ENCODE data around the gene MEF2D. TPM values are rescaled to one million over a fixed set of nuclear protein-coding genes. Genes with fewer than 3 reads are reported as not detected.

The MEF2D gene
- total RNA-seq, 2 experiments from 2014 or later: 155 to 162 TPM

GRCh38 chr1:156445789-156446263 is 54.7 kb downstream of the MEF2D start:
- Mint-ChIP-seq H3K27ac (no peak overlapping the region), H3K27me3 (peaks cover 53% of the 10 kb centered on the region)

DNA sequence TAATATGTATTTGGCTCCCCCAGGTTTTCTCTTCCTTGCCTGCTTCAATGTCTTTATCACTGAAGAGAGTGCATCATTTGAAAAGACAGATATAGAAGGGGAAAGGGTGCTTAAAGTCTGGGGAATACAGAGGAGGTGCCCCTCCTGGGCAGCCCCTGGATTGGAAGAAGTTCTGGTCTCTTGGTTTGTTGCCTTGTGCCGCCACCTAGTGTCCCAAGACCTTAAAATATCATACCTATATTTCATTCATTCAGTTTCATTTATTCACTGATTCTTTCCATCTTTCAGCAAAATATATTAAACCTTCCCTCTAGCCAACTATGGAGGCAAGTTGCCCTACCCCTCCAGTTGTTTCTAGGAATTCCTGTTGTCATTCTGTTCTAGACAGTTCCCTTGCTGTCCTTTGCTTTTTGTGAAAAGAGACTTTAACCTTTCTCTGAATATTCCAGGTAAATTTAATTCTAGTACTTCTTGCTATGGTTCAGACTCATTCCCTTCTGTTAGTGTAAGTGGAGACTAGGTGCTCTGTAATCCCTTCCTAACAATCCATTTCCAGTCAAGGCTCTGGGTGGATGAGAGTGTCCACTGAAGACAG is 56.1 kb downstream of the MEF2D start:
- Histone ChIP-seq H3K36me3 (ENCODE audit: insufficient read depth, low read length) (no peaks in the 10 kb centered on the region), H3K9me3 (ENCODE audit: control insufficient read depth in 1 of 2, insufficient read depth in 1 of 2, low read length in 2 of 2) (peaks cover 0 to 6% of the 10 kb centered on the region in 2 experiments), H3K4me3 (ENCODE audit: low read length) (no peak overlapping the region), H3K27ac (ENCODE audit: low read depth in 1 of 2, low read length in 2 of 2) (no peak overlapping the region), H3K4me1 (ENCODE audit: insufficient read depth, low read length) (peaks cover 7% of the 10 kb centered on the region), H3K27me3 (ENCODE audit: control insufficient read depth in 1 of 2, insufficient read depth in 2 of 2, low read length in 2 of 2) (peaks cover 53 to 56% of the 10 kb centered on the region in 2 experiments)
- H3K36me3 Mint-ChIP-seq (ENCODE audit: low read depth): no peaks in the 10 kb centered on the region
- TF ChIP-seq CTCF (IDR thresholded peaks at IDR 0.05): no peak
- intact Hi-C loops (cut with DNase I, micrococcal nuclease): loop anchor here (1.0 to 5.0 kb wide), 3 partner anchors 59 to 352 kb away; no protein-coding TSS in a partner anchor
- ChIA-PET CTCF (interaction anchor here (0.8 to 4.6 kb wide), 7 partner anchors 22 to 77 kb away, joined by 3 to 106 read pairs (median 8); no protein-coding TSS in a partner anchor), POLR2A (interaction anchor here (2.3 kb wide), 1 partner anchor 58 kb away, joined by 31 read pairs; no protein-coding TSS in a partner anchor)
- H3K27me3 Mint-ChIP-seq: peaks cover 67% of the 10 kb centered on the region
- H3K4me3 Mint-ChIP-seq: no peak overlapping the region
- H3K27ac Mint-ChIP-seq: no peak overlapping the region
- ATAC-seq (ENCODE audit: poor library complexity) (peak; percentile 28), DNase-seq (peak in 4 of 14 experiments; percentile 31 to 61 (median 48))
- H3K9me3 Mint-ChIP-seq: no peaks in the 10 kb centered on the region
- peaks cover 9% of the 10 kb centered on the region for H3K4me1 Mint-ChIP-seq (ENCODE audit: low read depth)

More at GRCh38 chr1:156445789-156446263, 54.7 kb downstream of the MEF2D start:
- peak; percentile 61 to 88 (median 72) for DNase-seq
- H3K27ac ChIP-seq (ENCODE audit: low read depth in 1 of 2, low read length in 2 of 2): no peak overlapping the region
- ChIA-PET CTCF (interaction anchor here (0.5 to 4.6 kb wide), 26 partner anchors 9 to 1133 kb away, joined by 3 to 106 read pairs (median 4); no protein-coding TSS in a partner anchor), POLR2A (interaction anchor here (0.6 to 2.3 kb wide), 5 partner anchors 12 to 1375 kb away, joined by 3 to 31 read pairs (median 8); partner anchors contain the start of gene MEF2D)
- H3K4me3 Mint-ChIP-seq: no peak overlapping the region
- peaks cover 41 to 43% of the 10 kb centered on the region in 2 experiments for H3K27me3 ChIP-seq (ENCODE audit: control insufficient read depth in 1 of 2, insufficient read depth in 2 of 2, low read length in 2 of 2)
- H3K4me1 Mint-ChIP-seq (ENCODE audit: low read depth): peaks cover 9% of the 10 kb centered on the region
- TF ChIP-seq CTCF (IDR thresholded peaks at IDR 0.05): peak; percentile 90
- intact Hi-C loops (cut with DNase I, micrococcal nuclease): loop anchor here (1.0 to 5.0 kb wide), 3 partner anchors 61 to 354 kb away; no protein-coding TSS in a partner anchor
- peaks cover 7% of the 10 kb centered on the region for H3K4me1 ChIP-seq (ENCODE audit: insufficient read depth, low read length)
- H3K9me3 Mint-ChIP-seq: no peaks in the 10 kb centered on the region
- no peaks in the 10 kb centered on the region for H3K9me3 ChIP-seq (ENCODE audit: control insufficient read depth in 1 of 2, insufficient read depth in 1 of 2, low read length in 2 of 2)
- H3K36me3 Mint-ChIP-seq (ENCODE audit: low read depth): no peaks in the 10 kb centered on the region
- no peak overlapping the region for H3K4me3 ChIP-seq (ENCODE audit: low read length)
- peak; percentile 95 for ATAC-seq (ENCODE audit: poor library complexity)
- H3K36me3 ChIP-seq (ENCODE audit: insufficient read depth, low read length): no peaks in the 10 kb centered on the region

- Mint-ChIP-seq H3K4me3 (no peak overlapping the region), H3K4me1 (ENCODE audit: low read depth) (peaks cover 18% of the 10 kb centered on the region), H3K36me3 (ENCODE audit: low read depth) (no peaks in the 10 kb centered on the region), H3K27me3 (peaks cover 79% of the 10 kb centered on the region), H3K27ac (no peak overlapping the region), H3K9me3 (no peaks in the 10 kb centered on the region)
- ChIA-PET POLR2A (no interaction called here), CTCF (interaction anchor here (4.0 kb wide), 1 partner anchor 58 kb away, joined by 40 read pairs; no protein-coding TSS in a partner anchor)
- Histone ChIP-seq H3K9me3 (ENCODE audit: control insufficient read depth in 1 of 2, insufficient read depth in 1 of 2, low read length in 2 of 2) (peaks cover 0 to 8% of the 10 kb centered on the region in 2 experiments), H3K36me3 (ENCODE audit: insufficient read depth, low read length) (no peaks in the 10 kb centered on the region), H3K4me3 (ENCODE audit: low read length) (no peak overlapping the region), H3K4me1 (ENCODE audit: insufficient read depth, low read length) (peaks cover 13% of the 10 kb centered on the region), H3K27me3 (ENCODE audit: control insufficient read depth in 1 of 2, insufficient read depth in 2 of 2, low read length in 2 of 2) (peaks cover 63 to 69% of the 10 kb centered on the region in 2 experiments), H3K27ac (ENCODE audit: low read depth in 1 of 2, low read length in 2 of 2) (no peak overlapping the region)
- intact Hi-C loops (cut with DNase I, micrococcal nuclease): no loop called here
- no peak for ATAC-seq (ENCODE audit: poor library complexity)
- DNase-seq: no peak
- no peak for TF ChIP-seq CTCF (IDR thresholded peaks at IDR 0.05)
Measured at GRCh38 chr1:156443286-156443685, 57.3 kb downstream of the MEF2D start.

All from CD4-positive, alpha-beta T cell (primary cell).